Cardiac septum (tissue), 1 donor: ENCODE measurements around the gene KRT7. TPM values are rescaled to one million over a fixed set of nuclear protein-coding genes. Genes with fewer than 3 reads are reported as not detected.
"Not testable (repeated sequence)": the region's sequence is repeated elsewhere in the genome, so short reads cannot be mapped to it uniquely, and the experiment has no call there.

ENCODE experiments used
- DNase-seq: peaks from one replicate; pipeline ENCODE4 v3.0.0-alpha.2; 2020; ENCODE audit warnings: low spot score
- intact Hi-C: fragments of 100-400 bp; cut with DNase I; formaldehyde crosslinking; loops from one replicate; pipeline ENCODE4 v1.14.0; 2022
- total RNA-seq: library from RNA; stranded (reverse); fragmentation: NEBNext Ultra II Directional; extraction: Animal tissue kit (Norgen Biotek cat#: 25700); gene quantifications from one replicate; pipeline ENCODE4 v1.2.1, GENCODE V29; 2021
- donor health status: DM: no; HTN: no; CAD: no.

The KRT7 gene
- total RNA-seq, 1 donor from 2014 or later, result 1.2 TPM

GRCh38 chr12:52285172-52285745 lies 52.2 kb downstream of the KRT7 start:
- intact Hi-C loops, result no loop called here

GRCh38 chr12:52285851-52286530 lies 52.9 kb downstream of the KRT7 start:
- peak; percentile 69 for DNase-seq
- intact Hi-C loops, result no loop called here

More at GRCh38 chr12:52285172-52285745, 52.2 kb downstream of the KRT7 start:
- DNase-seq, result no peak

GRCh38 chr12:52286857-52287785 lies 54.1 kb downstream of the KRT7 start:
- intact Hi-C loops, result not testable (repeated sequence)
- peak; percentile 46 for DNase-seq

GRCh38 chr12:52287816-52288805 lies 55.1 kb downstream of the KRT7 start:
- intact Hi-C loops, result not testable (repeated sequence)
- DNase-seq, result peak; percentile 44

- DNase-seq, intact Hi-C loops: not testable (repeated sequence)
Observed at GRCh38 chr12:52290483-52291134, 57.6 kb downstream of the KRT7 start.

- intact Hi-C loops, result no loop called here
- peak; percentile 29 for DNase-seq
Observed at GRCh38 chr12:52291267-52291935, 58.4 kb downstream of the KRT7 start, which contains the start of gene KRT81. Gene KRT81, minus strand, starts transcription at chr12:52291534. Its CDS starts 69 bp downstream, at chr12:52291465.

- DNase-seq, result peak; percentile 33
- intact Hi-C loops, result no loop called here
Observed at GRCh38 chr12:52293926-52294325, 60.9 kb downstream of the KRT7 start.

- intact Hi-C loops, result no loop called here
- DNase-seq, result no peak
Observed at GRCh38 chr12:52294803-52295202, 61.8 kb downstream of the KRT7 start.

- intact Hi-C loops, result no loop called here
- DNase-seq, result peak; percentile 14
Observed at GRCh38 chr12:52295663-52296062, 62.6 kb downstream of the KRT7 start.

- intact Hi-C loops, result no loop called here
- peak; percentile 53 for DNase-seq
Observed at GRCh38 chr12:52296572-52297215, 63.7 kb downstream of the KRT7 start.

Other genes starting within 250 kb of the KRT7 start
- gene TAMALIN, start 226.3 kb upstream of the KRT7 start, total RNA-seq, result 27.5 TPM
- gene NR4A1, start 181.8 kb upstream of the KRT7 start, total RNA-seq, result 76.3 TPM
- gene ATG101, start 163.3 kb upstream of the KRT7 start, total RNA-seq, result 23.2 TPM
- not detected for gene SMIM41, start 153.5 kb upstream of the KRT7 start, total RNA-seq
- gene KRT80, start 41.2 kb upstream of the KRT7 start, total RNA-seq, result 1.2 TPM
- gene KRT86, start 41.4 kb downstream of the KRT7 start, total RNA-seq, result not detected
- not detected for gene KRT81, start 58.3 kb downstream of the KRT7 start, total RNA-seq
- not detected for gene KRT83, start 88.2 kb downstream of the KRT7 start, total RNA-seq
- not detected for gene KRT85, start 134.2 kb downstream of the KRT7 start, total RNA-seq
- not detected for gene KRT84, start 152.4 kb downstream of the KRT7 start, total RNA-seq
- gene KRT82, start 173.1 kb downstream of the KRT7 start, total RNA-seq, result not detected
- not detected for gene KRT75, start 201.1 kb downstream of the KRT7 start, total RNA-seq
- not detected for gene KRT6B, start 218.9 kb downstream of the KRT7 start, total RNA-seq
- not detected for gene KRT6C, start 240.6 kb downstream of the KRT7 start, total RNA-seq